Activated CD4-positive, alpha-beta T cell treated with anti-CD3 and anti-CD28 coated beads, Interleukin-2, amount 10 ng/mL, durations not matched to agents 7 days and 5 days (primary cell): ENCODE results near the gene NOL8. TPM values are rescaled to one million over a fixed set of nuclear protein-coding genes. Genes with fewer than 3 reads are reported as not detected.

Source experiments
- CTCF ChIA-PET: fragments of 350-600 bp; sonication (Branson Sonifier 250); formaldehyde crosslinking; loops from one replicate; lab custom pipeline; 2021; ENCODE audit warnings: antibody characterized with exemption; lab: Charles Lee
- POLR2A ChIA-PET: fragments of 350-600 bp; sonication (Branson Sonifier 250); formaldehyde crosslinking; loops from one replicate; lab custom pipeline; 2021; ENCODE audit warnings: antibody characterized with exemption; lab: Charles Lee
- DNase-seq: peaks from one replicate; pipeline ENCODE4 v3.0.0-alpha.2; 2020
- H3K27ac Mint-ChIP-seq: one replicate; pipeline ENCODE4 v1.8.0; 2021; ENCODE audit warnings: mild to moderate bottlenecking, moderate library complexity, mixed read lengths
- H3K27me3 Mint-ChIP-seq: one replicate; pipeline ENCODE4 v1.8.0; 2021; ENCODE audit warnings: mixed read lengths
- H3K36me3 Mint-ChIP-seq: one replicate; pipeline ENCODE4 v1.8.0; 2021; ENCODE audit warnings: low read depth, mixed read lengths
- H3K4me1 Mint-ChIP-seq: one replicate; pipeline ENCODE4 v1.8.0; 2021; ENCODE audit warnings: mixed read lengths
- H3K4me3 Mint-ChIP-seq: one replicate; pipeline ENCODE4 v1.8.0; 2021; ENCODE audit warnings: mild to moderate bottlenecking, moderate library complexity, mixed read lengths
- H3K9me3 Mint-ChIP-seq: one replicate; pipeline ENCODE4 v1.8.0; 2021; ENCODE audit warnings: mixed read lengths
- total RNA-seq, 2 experiments: library from RNA; stranded (reverse); gene quantifications; one replicate each; pipeline ENCODE4 v1.2.3, GENCODE V29; 2021

NOL8 gene
- total RNA-seq, 2 experiments from 2014 or later: 58.0 to 73.0 TPM

- Mint-ChIP-seq H3K4me3 (no peak overlapping the region), H3K36me3 (peaks cover 20% of the 10 kb centered on the region), H3K27ac (no peak overlapping the region), H3K27me3 (no peaks in the 10 kb centered on the region), H3K4me1 (peaks cover 9% of the 10 kb centered on the region), H3K9me3 (no peaks in the 10 kb centered on the region)
- ChIA-PET CTCF (interaction anchor here (1.6 kb wide), 1 partner anchor 31 kb away, joined by 3 read pairs; no protein-coding TSS in a partner anchor), POLR2A (no interaction called here)
- DNase-seq: no peak
Measured at GRCh38 chr9:92332577-92333281, 7.6 kb upstream of the NOL8 start.

DNA sequence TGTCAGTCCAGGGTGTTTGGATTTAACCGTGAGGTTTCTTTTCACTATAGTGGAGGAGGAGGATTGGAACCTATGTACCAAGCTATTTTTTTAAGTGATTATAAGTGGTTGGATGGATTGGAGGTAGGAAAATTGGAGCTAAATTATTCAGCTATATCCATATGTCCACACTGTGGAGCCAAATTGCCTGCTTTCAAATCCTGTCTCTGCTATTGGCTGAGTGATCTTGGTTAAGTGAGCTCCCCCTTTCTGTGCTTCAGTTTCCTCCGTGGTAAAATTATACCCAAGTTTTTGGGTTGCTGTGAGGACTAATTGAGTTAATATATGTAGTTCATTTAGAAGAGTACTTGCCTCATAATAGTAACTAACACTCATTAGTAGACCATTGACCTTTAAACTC lies 3.1 kb upstream of the NOL8 start:
- CTCF ChIA-PET: interaction anchor here (0.8 to 1.4 kb wide), 2 partner anchors 11 to 23 kb away, joined by 3 read pairs; no protein-coding TSS in a partner anchor
- Mint-ChIP-seq H3K9me3 (no peaks in the 10 kb centered on the region), H3K4me1 (peaks cover 34% of the 10 kb centered on the region), H3K27me3 (no peaks in the 10 kb centered on the region), H3K36me3 (peaks cover 11% of the 10 kb centered on the region), H3K4me3 (no peak overlapping the region), H3K27ac (no peak overlapping the region)
- no peak for DNase-seq
- POLR2A ChIA-PET: interaction anchor here (0.5 kb wide), 1 partner anchor 33 kb away, joined by 3 read pairs; no protein-coding TSS in a partner anchor

- peak overlapping the region; percentile 99 for H3K4me3 Mint-ChIP-seq
- no peak for DNase-seq
- H3K9me3 Mint-ChIP-seq: no peaks in the 10 kb centered on the region
- CTCF ChIA-PET: interaction anchor here (1.4 kb wide), 1 partner anchor 23 kb away, joined by 3 read pairs; no protein-coding TSS in a partner anchor
- H3K27ac Mint-ChIP-seq: no peak overlapping the region
- no peaks in the 10 kb centered on the region for H3K27me3 Mint-ChIP-seq
- POLR2A ChIA-PET: no interaction called here
- H3K36me3 Mint-ChIP-seq: peaks cover 11% of the 10 kb centered on the region
- H3K4me1 Mint-ChIP-seq: peaks cover 41% of the 10 kb centered on the region
Measured at GRCh38 chr9:92327283-92327850, 2.2 kb upstream of the NOL8 start.

- Mint-ChIP-seq H3K9me3 (no peaks in the 10 kb centered on the region), H3K27me3 (no peaks in the 10 kb centered on the region), H3K27ac (peak overlapping the region; percentile 99), H3K36me3 (peaks cover 16% of the 10 kb centered on the region), H3K4me1 (peaks cover 45% of the 10 kb centered on the region), H3K4me3 (peak overlapping the region; percentile 99)
- DNase-seq: no peak
- CTCF ChIA-PET: interaction anchor here (1.0 to 1.3 kb wide), 3 partner anchors 95 to 465 kb away, joined by 3 to 5 read pairs (median 4); no protein-coding TSS in a partner anchor
- POLR2A ChIA-PET: interaction anchor here (0.6 to 1.0 kb wide), 4 partner anchors 23 to 370 kb away, joined by 3 read pairs; partner anchors contain the start of gene IPPK
Measured at GRCh38 chr9:92325991-92326500, 896 bp upstream of the NOL8 start.

GRCh38 chr9:92324889-92325268 lies 271 bp downstream of the NOL8 start:
- DNase-seq: no peak
- Mint-ChIP-seq H3K27me3 (no peaks in the 10 kb centered on the region), H3K4me3 (peak overlapping the region; percentile 99), H3K4me1 (peaks cover 45% of the 10 kb centered on the region), H3K9me3 (no peaks in the 10 kb centered on the region), H3K36me3 (peaks cover 24% of the 10 kb centered on the region), H3K27ac (peak overlapping the region; percentile 99)
- CTCF ChIA-PET: interaction anchor here (0.7 to 1.4 kb wide), 4 partner anchors 16 to 466 kb away, joined by 3 to 4 read pairs (median 3); no protein-coding TSS in a partner anchor
- POLR2A ChIA-PET: interaction anchor here (0.6 to 0.7 kb wide), 2 partner anchors 15 to 177 kb away, joined by 3 read pairs; no protein-coding TSS in a partner anchor

GRCh38 chr9:92324431-92324830 lies 719 bp downstream of the NOL8 start:
- Mint-ChIP-seq H3K4me3 (peak overlapping the region; percentile 99), H3K4me1 (peaks cover 45% of the 10 kb centered on the region), H3K9me3 (no peaks in the 10 kb centered on the region), H3K36me3 (peaks cover 27% of the 10 kb centered on the region), H3K27ac (peak overlapping the region; percentile 99), H3K27me3 (no peaks in the 10 kb centered on the region)
- ChIA-PET CTCF (interaction anchor here (0.7 to 1.4 kb wide), 2 partner anchors 15 to 36 kb away, joined by 3 read pairs; no protein-coding TSS in a partner anchor), POLR2A (no interaction called here)
- peak; percentile 8 for DNase-seq

- H3K4me1 Mint-ChIP-seq: peaks cover 42% of the 10 kb centered on the region
- peaks cover 69% of the 10 kb centered on the region for H3K36me3 Mint-ChIP-seq
- no peak for DNase-seq
- CTCF ChIA-PET: no interaction called here
- H3K27me3 Mint-ChIP-seq: no peaks in the 10 kb centered on the region
- no peaks in the 10 kb centered on the region for H3K9me3 Mint-ChIP-seq
- POLR2A ChIA-PET: no interaction called here
- no peak overlapping the region for H3K27ac Mint-ChIP-seq
- H3K4me3 Mint-ChIP-seq: no peak overlapping the region
Measured at GRCh38 chr9:92315456-92315855, 9.7 kb downstream of the NOL8 start.

DNA sequence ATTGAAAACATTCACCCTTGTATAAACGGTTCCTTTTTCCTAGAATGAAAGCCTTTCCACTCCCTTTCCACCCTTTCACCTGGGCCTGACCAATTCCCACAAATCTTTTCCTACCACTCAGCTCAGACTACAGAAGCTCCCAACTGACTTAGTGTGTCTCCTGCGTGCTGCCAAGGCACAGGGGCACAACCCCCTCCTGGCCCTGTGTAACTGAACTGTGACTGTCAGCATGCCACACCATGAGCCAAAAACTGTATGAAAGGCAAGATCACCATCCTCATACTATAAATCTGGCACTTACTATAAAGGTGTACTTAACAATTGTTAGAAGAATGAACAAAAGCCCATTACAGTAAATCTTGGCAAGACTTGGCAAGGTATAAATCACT lies 11.5 kb downstream of the NOL8 start:
- Mint-ChIP-seq H3K4me3 (no peak overlapping the region), H3K27me3 (no peaks in the 10 kb centered on the region), H3K4me1 (peaks cover 42% of the 10 kb centered on the region), H3K27ac (no peak overlapping the region), H3K9me3 (no peaks in the 10 kb centered on the region), H3K36me3 (peaks cover 69% of the 10 kb centered on the region)
- no peak for DNase-seq
- ChIA-PET POLR2A (no interaction called here), CTCF (interaction anchor here (1.0 kb wide), 1 partner anchor 12 kb away, joined by 3 read pairs; no protein-coding TSS in a partner anchor)

GRCh38 chr9:92312887-92313623 lies 12.1 kb downstream of the NOL8 start:
- Mint-ChIP-seq H3K27ac (no peak overlapping the region), H3K4me1 (peaks cover 41% of the 10 kb centered on the region), H3K9me3 (no peaks in the 10 kb centered on the region), H3K36me3 (peaks cover 69% of the 10 kb centered on the region), H3K27me3 (no peaks in the 10 kb centered on the region), H3K4me3 (no peak overlapping the region)
- POLR2A ChIA-PET: no interaction called here
- CTCF ChIA-PET: no interaction called here
- no peak for DNase-seq

- POLR2A ChIA-PET: no interaction called here
- peaks cover 56% of the 10 kb centered on the region for H3K36me3 Mint-ChIP-seq
Measured at GRCh38 chr9:92310562-92310961, 14.6 kb downstream of the NOL8 start.

DNA sequence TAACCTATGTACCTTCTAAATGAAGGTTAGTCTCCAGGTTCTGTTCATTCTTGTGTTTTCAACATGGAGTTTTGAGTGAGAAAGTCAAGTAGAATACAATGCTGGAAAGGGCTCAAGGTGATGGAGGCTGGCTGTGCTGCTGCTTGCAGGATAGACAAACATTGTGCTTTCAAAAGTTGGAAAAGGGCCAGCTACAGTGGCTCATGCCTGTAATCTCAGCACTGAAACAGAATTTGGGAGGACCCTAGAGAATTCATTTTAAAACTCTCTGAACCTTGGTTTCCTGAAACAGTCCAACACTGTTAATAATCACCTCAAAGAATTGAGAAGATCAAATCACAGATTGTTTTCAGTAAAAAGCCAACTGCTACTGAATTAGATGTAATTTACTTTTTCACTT lies 16.3 kb downstream of the NOL8 start:
- Mint-ChIP-seq H3K36me3 (peaks cover 55% of the 10 kb centered on the region), H3K9me3 (no peaks in the 10 kb centered on the region), H3K27ac (no peak overlapping the region), H3K4me1 (peaks cover 19% of the 10 kb centered on the region), H3K27me3 (no peaks in the 10 kb centered on the region), H3K4me3 (no peak overlapping the region)
- POLR2A ChIA-PET: no interaction called here
- no peak for DNase-seq
- CTCF ChIA-PET: interaction anchor here (0.7 to 0.9 kb wide), 3 partner anchors 11 to 169 kb away, joined by 3 to 4 read pairs (median 3); partner anchors contain the start of gene NOL8

More at GRCh38 chr9:92310562-92310961, 14.6 kb downstream of the NOL8 start:
- Mint-ChIP-seq H3K27ac (no peak overlapping the region), H3K4me3 (no peak overlapping the region), H3K27me3 (no peaks in the 10 kb centered on the region), H3K9me3 (no peaks in the 10 kb centered on the region), H3K4me1 (peaks cover 33% of the 10 kb centered on the region)
- CTCF ChIA-PET: no interaction called here
- DNase-seq: no peak

GRCh38 chr9:92300936-92301335 lies 24.2 kb downstream of the NOL8 start:
- Mint-ChIP-seq H3K4me1 (peaks cover 24% of the 10 kb centered on the region), H3K36me3 (peaks cover 60% of the 10 kb centered on the region), H3K4me3 (no peak overlapping the region), H3K9me3 (no peaks in the 10 kb centered on the region), H3K27ac (no peak overlapping the region), H3K27me3 (no peaks in the 10 kb centered on the region)
- ChIA-PET CTCF (interaction anchor here (1.0 to 1.2 kb wide), 2 partner anchors 24 to 33 kb away, joined by 3 to 5 read pairs; no protein-coding TSS in a partner anchor), POLR2A (no interaction called here)
- DNase-seq: no peak
